SK-N-SH (cell line): ENCODE data around the gene PMF1. TPM values are rescaled to one million over a fixed set of nuclear protein-coding genes. Genes with fewer than 3 reads are reported as not detected.

Experiments
- CTCF ChIA-PET: fragments of 300-600, 350-600 bp; formaldehyde crosslinking; extraction: SDS; loops from one replicate; lab custom pipeline; 2021; lab: Yijun Ruan, JAX
- POLR2A ChIA-PET: fragments of 350-600 bp; sonication (Branson Sonifier 250); formaldehyde crosslinking; extraction: SDS; loops from one replicate; lab custom pipeline; 2020; ENCODE audit warnings: antibody characterized with exemption, inconsistent platforms; lab: Yijun Ruan, JAX
- DNase-seq: peaks from one replicate; pipeline ENCODE4 v3.0.0; 2012
- H2AFZ ChIP-seq: fragments of 200-600 bp; sonication (generic); 2 replicates; pipeline ENCODE4 v1.8.1; 2016; ENCODE audit warnings: antibody characterized with exemption, mild to moderate bottlenecking, low read depth
- H3F3A ChIP-seq: fragments of 200-600 bp; sonication (generic); replicated peaks from 2 replicates; pipeline ENCODE3; 2016; ENCODE audit warnings: antibody characterized with exemption, mild to moderate bottlenecking; ENCODE audit not compliant: insufficient read depth
- H3K27ac ChIP-seq, 2 experiments: fragments of 200-500 bp in 1 of 2; fragments of 200-600 bp in 1 of 2; sonication (Bioruptor generic) in 1 of 2; sonication (generic), shearing (Covaris generic) in 1 of 2; 2 replicates each; pipeline versions ENCODE4 v1.5.1 to v1.6.1; 2014 to 2016; ENCODE audit warnings: low read depth in 2 of 2, inconsistent platforms in 1 of 2, low read length in 1 of 2, mild to moderate bottlenecking in 1 of 2, mixed read lengths in 1 of 2
- H3K27me3 ChIP-seq: fragments of 200-600 bp; sonication (generic), shearing (Covaris generic); 2 replicates; pipeline ENCODE4 v1.6.1; 2016; ENCODE audit warnings: mixed run types; ENCODE audit not compliant: insufficient read depth
- H3K36me3 ChIP-seq, 2 experiments: fragments of 200-500 bp in 1 of 2; fragments of 200-600 bp in 1 of 2; sonication (Bioruptor generic) in 1 of 2; sonication (generic) in 1 of 2; replicated peaks in 1 of 2; 2 replicates each; pipeline versions ENCODE3 to v1.5.1; 2014 to 2016; ENCODE audit warnings: low read length in 1 of 2, mild to moderate bottlenecking in 1 of 2; ENCODE audit not compliant: insufficient read depth in 2 of 2, control insufficient read depth in 1 of 2
- H3K4me1 ChIP-seq, 2 experiments: fragments of 200-500 bp in 1 of 2; fragments of 200-600 bp in 1 of 2; sonication (Bioruptor generic) in 1 of 2; sonication (generic), shearing (Covaris generic) in 1 of 2; 2 replicates each; pipeline versions ENCODE4 v1.5.1 to v1.6.1; 2014 to 2016; ENCODE audit warnings: low read depth in 1 of 2, low read length in 1 of 2, mixed run types in 1 of 2; ENCODE audit not compliant: insufficient read depth in 2 of 2, control insufficient read depth in 1 of 2
- H3K4me2 ChIP-seq: fragments of 200-600 bp; sonication (generic), shearing (Covaris generic); 2 replicates; pipeline ENCODE4 v1.6.1; 2017; ENCODE audit warnings: mixed run types
- H3K4me3 ChIP-seq, 2 experiments: fragments of 200-500 bp in 1 of 2; fragments of 200-600 bp in 1 of 2; sonication (Bioruptor generic) in 1 of 2; sonication (generic), shearing (Covaris generic) in 1 of 2; 2 replicates each; pipeline versions ENCODE4 v1.5.1 to v1.8.1; 2014 to 2016; ENCODE audit warnings: low read depth in 2 of 2, inconsistent platforms in 1 of 2, low read length in 1 of 2, mild to moderate bottlenecking in 1 of 2, mixed read lengths in 1 of 2, moderate library complexity in 1 of 2
- H3K79me2 ChIP-seq: fragments of 200-600 bp; sonication (generic); 2 replicates; pipeline ENCODE4 v1.8.1; 2017; ENCODE audit warnings: mild to moderate bottlenecking; ENCODE audit not compliant: insufficient read depth
- H3K9ac ChIP-seq: fragments of 200-600 bp; sonication (generic); 2 replicates; pipeline ENCODE4 v1.6.1; 2017; ENCODE audit warnings: mixed run types
- H3K9me2 ChIP-seq: fragments of 200-600 bp; sonication (generic); 2 replicates; pipeline ENCODE4 v1.6.1; 2017; ENCODE audit warnings: mixed run types
- H3K9me3 ChIP-seq: fragments of 200-600 bp; sonication (generic); 2 replicates; pipeline ENCODE4 v1.6.1; 2017; ENCODE audit warnings: mixed run types, mild to moderate bottlenecking, moderate library complexity
- H4K20me1 ChIP-seq: fragments of 200-600 bp; sonication (generic); 2 replicates; pipeline ENCODE4 v1.6.1; 2017; ENCODE audit warnings: mild to moderate bottlenecking, mixed run types; ENCODE audit not compliant: insufficient read depth
- CHD2 ChIP-seq: fragments of 150-350 bp; IDR thresholded peaks from 2 replicates; pipeline ENCODE4 v1.6.1; 2018; ENCODE audit warnings: low read length; ENCODE audit not compliant: partially characterized antibody
- ELF1 ChIP-seq: IDR thresholded peaks from 2 replicates; pipeline ENCODE4 v1.4.0; 2012
- FOXJ3 ChIP-seq: sonication (generic); formaldehyde crosslinking; IDR thresholded peaks from 2 replicates; pipeline ENCODE4 v1.5.1; 2020; ENCODE audit warnings: mild to moderate bottlenecking, missing genetic modification reagents
- FOXM1 ChIP-seq: IDR thresholded peaks from 2 replicates; pipeline ENCODE4 v1.4.0; 2012; ENCODE audit warnings: low read depth, mild to moderate bottlenecking
- GABPA ChIP-seq: IDR thresholded peaks from 2 replicates; pipeline ENCODE4 v1.4.0; 2012; ENCODE audit warnings: low read depth, mild to moderate bottlenecking
- GATA2 ChIP-seq: sonication (generic); formaldehyde crosslinking; IDR thresholded peaks from 2 replicates; pipeline ENCODE4 v1.5.0; 2020; ENCODE audit warnings: mild to moderate bottlenecking, missing genetic modification reagents
- JUND ChIP-seq: IDR thresholded peaks from 2 replicates; pipeline ENCODE4 v1.4.0; 2012
- MAX ChIP-seq: IDR thresholded peaks from 2 replicates; pipeline ENCODE4 v1.4.0; 2012; ENCODE audit warnings: low read depth
- MEF2A ChIP-seq: IDR thresholded peaks from 2 replicates; pipeline ENCODE4 v1.4.0; 2012; ENCODE audit warnings: low read depth, borderline replicate concordance
- POLR2AphosphoS5 ChIP-seq: IDR thresholded peaks from 2 replicates; pipeline ENCODE4 v1.6.1; 2012; ENCODE audit warnings: low read depth, low read length
- RCOR1 ChIP-seq: fragments of 150-350 bp; IDR thresholded peaks from 2 replicates; pipeline ENCODE4 v1.6.1; 2017; ENCODE audit warnings: antibody characterized with exemption, low read length
- RFX5 ChIP-seq: IDR thresholded peaks from 2 replicates; pipeline ENCODE4 v1.6.1; 2012; ENCODE audit warnings: mild to moderate bottlenecking, improper control_type of control experiment, low read length
- RXRA ChIP-seq: IDR thresholded peaks from 2 replicates; pipeline ENCODE4 v1.4.0; 2012; ENCODE audit warnings: low read depth, mild to moderate bottlenecking, borderline replicate concordance
- SIN3A ChIP-seq: IDR thresholded peaks from 2 replicates; pipeline ENCODE4 v1.6.1; 2012; ENCODE audit warnings: low read depth, mild to moderate bottlenecking, low read length, moderate library complexity, borderline replicate concordance
- TAF1 ChIP-seq: IDR thresholded peaks from 2 replicates; pipeline ENCODE4 v1.6.1; 2012; ENCODE audit warnings: low read depth, mild to moderate bottlenecking, low read length, moderate library complexity, borderline replicate concordance
- TEAD4 ChIP-seq: IDR thresholded peaks from 2 replicates; pipeline ENCODE4 v1.4.0; 2012; ENCODE audit warnings: mild to moderate bottlenecking, borderline replicate concordance; ENCODE audit not compliant: insufficient read depth
- YY1 ChIP-seq: IDR thresholded peaks from 2 replicates; pipeline ENCODE4 v1.4.0; 2012; ENCODE audit warnings: low read depth, mild to moderate bottlenecking
- ZBTB33 ChIP-seq: IDR thresholded peaks from 2 replicates; pipeline ENCODE4 v1.4.0; 2012; ENCODE audit warnings: low read depth, borderline replicate concordance
- WGBS: methylation state at CpG from one replicate; pipeline ENCODE4 v1.1.6; 2017; ENCODE audit warnings: low lambda C conversion rate; 5-methylcytosine and 5-hydroxymethylcytosine counted together
- polyA plus RNA-seq, 3 experiments: library from polyadenylated mRNA; depleted of rRNA; stranded (reverse); fragments of >200 nt; gene quantifications; 2 replicates each; pipeline ENCODE4 v1.2.3, GENCODE V29; 2012
- TF ChIP-seq, protein P1 (sequence below): fragments of 150-350 bp; IDR thresholded peaks from 2 replicates; pipeline ENCODE4 v1.6.1; 2017; ENCODE audit warnings: antibody characterized with exemption, low read length, low read depth, borderline replicate concordance
- TF ChIP-seq, protein P2 (sequence below): IDR thresholded peaks from 2 replicates; pipeline ENCODE4 v1.4.0; 2012; ENCODE audit warnings: low read depth, borderline replicate concordance
- TF ChIP-seq, protein P3 (sequence below): IDR thresholded peaks from 2 replicates; pipeline ENCODE4 v1.6.1; 2012; ENCODE audit warnings: mild to moderate bottlenecking, low read depth, low read length, moderate library complexity

Gene PMF1
- polyA plus RNA-seq, 1 of the 3 experiments (the other 2 are of a cell fraction) = 89.5 TPM

- no peaks in the 10 kb centered on the region for H3K79me2 ChIP-seq
- no peaks in the 10 kb centered on the region for H3F3A ChIP-seq
- H4K20me1 ChIP-seq = no peaks in the 10 kb centered on the region
- H3K9ac ChIP-seq = no peak overlapping the region
- H3K9me3 ChIP-seq = no peaks in the 10 kb centered on the region
- H3K27ac ChIP-seq = no peak overlapping the region
- POLR2A ChIA-PET = no interaction called here
- TF ChIP-seq POLR2AphosphoS5 (no peak), FOXJ3 (CRISPR knock-in tag) (no peak), YY1 (no peak), RCOR1 (no peak), GABPA (no peak), SIN3A (no peak), CHD2 (no peak), GATA2 (CRISPR knock-in tag) (no peak), ELF1 (no peak)
- TF ChIP-seq, protein P1, sequence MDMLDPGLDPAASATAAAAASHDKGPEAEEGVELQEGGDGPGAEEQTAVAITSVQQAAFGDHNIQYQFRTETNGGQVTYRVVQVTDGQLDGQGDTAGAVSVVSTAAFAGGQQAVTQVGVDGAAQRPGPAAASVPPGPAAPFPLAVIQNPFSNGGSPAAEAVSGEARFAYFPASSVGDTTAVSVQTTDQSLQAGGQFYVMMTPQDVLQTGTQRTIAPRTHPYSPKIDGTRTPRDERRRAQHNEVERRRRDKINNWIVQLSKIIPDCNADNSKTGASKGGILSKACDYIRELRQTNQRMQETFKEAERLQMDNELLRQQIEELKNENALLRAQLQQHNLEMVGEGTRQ = no peak
- TF ChIP-seq, protein P2, sequence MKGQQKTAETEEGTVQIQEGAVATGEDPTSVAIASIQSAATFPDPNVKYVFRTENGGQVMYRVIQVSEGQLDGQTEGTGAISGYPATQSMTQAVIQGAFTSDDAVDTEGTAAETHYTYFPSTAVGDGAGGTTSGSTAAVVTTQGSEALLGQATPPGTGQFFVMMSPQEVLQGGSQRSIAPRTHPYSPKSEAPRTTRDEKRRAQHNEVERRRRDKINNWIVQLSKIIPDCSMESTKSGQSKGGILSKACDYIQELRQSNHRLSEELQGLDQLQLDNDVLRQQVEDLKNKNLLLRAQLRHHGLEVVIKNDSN = no peak
- WGBS = 83% methylated on average over 7 of the region's 7 CpGs
- no peaks in the 10 kb centered on the region for H3K4me1 ChIP-seq
- no peak for DNase-seq
- H3K4me2 ChIP-seq = no peak overlapping the region
- no peak overlapping the region for H2AFZ ChIP-seq
- H3K9me2 ChIP-seq = no peaks in the 10 kb centered on the region
- no peak overlapping the region for H3K4me3 ChIP-seq
- CTCF ChIA-PET = interaction anchor here (0.9 kb wide), 1 partner anchor 14 kb away, joined by 3 read pairs; no protein-coding TSS in a partner anchor
- H3K36me3 ChIP-seq = no peaks in the 10 kb centered on the region
- H3K27me3 ChIP-seq = no peaks in the 10 kb centered on the region
Measured at GRCh38 chr1:156177919-156178654, 34.7 kb upstream of the PMF1 start.

GRCh38 chr1:156180471-156180870 lies 32.3 kb upstream of the PMF1 start:
- Histone ChIP-seq H3K27me3 (no peaks in the 10 kb centered on the region), H3K4me3 (no peak overlapping the region), H3K4me1 (no peaks in the 10 kb centered on the region), H3K9me3 (no peaks in the 10 kb centered on the region), H3K36me3 (no peaks in the 10 kb centered on the region), H3K27ac (no peak overlapping the region), H3K4me2 (no peak overlapping the region), H4K20me1 (no peaks in the 10 kb centered on the region), H2AFZ (no peak overlapping the region), H3K79me2 (no peaks in the 10 kb centered on the region), H3F3A (no peaks in the 10 kb centered on the region), H3K9me2 (no peaks in the 10 kb centered on the region), H3K9ac (no peak overlapping the region)
- no peak for DNase-seq
- TF ChIP-seq JUND (no peak), ZBTB33 (no peak), RFX5 (no peak), TAF1 (no peak), MAX (no peak), FOXM1 (no peak), POLR2AphosphoS5 (no peak), RXRA (no peak), TEAD4 (no peak), MEF2A (no peak)
- TF ChIP-seq, protein P3, sequence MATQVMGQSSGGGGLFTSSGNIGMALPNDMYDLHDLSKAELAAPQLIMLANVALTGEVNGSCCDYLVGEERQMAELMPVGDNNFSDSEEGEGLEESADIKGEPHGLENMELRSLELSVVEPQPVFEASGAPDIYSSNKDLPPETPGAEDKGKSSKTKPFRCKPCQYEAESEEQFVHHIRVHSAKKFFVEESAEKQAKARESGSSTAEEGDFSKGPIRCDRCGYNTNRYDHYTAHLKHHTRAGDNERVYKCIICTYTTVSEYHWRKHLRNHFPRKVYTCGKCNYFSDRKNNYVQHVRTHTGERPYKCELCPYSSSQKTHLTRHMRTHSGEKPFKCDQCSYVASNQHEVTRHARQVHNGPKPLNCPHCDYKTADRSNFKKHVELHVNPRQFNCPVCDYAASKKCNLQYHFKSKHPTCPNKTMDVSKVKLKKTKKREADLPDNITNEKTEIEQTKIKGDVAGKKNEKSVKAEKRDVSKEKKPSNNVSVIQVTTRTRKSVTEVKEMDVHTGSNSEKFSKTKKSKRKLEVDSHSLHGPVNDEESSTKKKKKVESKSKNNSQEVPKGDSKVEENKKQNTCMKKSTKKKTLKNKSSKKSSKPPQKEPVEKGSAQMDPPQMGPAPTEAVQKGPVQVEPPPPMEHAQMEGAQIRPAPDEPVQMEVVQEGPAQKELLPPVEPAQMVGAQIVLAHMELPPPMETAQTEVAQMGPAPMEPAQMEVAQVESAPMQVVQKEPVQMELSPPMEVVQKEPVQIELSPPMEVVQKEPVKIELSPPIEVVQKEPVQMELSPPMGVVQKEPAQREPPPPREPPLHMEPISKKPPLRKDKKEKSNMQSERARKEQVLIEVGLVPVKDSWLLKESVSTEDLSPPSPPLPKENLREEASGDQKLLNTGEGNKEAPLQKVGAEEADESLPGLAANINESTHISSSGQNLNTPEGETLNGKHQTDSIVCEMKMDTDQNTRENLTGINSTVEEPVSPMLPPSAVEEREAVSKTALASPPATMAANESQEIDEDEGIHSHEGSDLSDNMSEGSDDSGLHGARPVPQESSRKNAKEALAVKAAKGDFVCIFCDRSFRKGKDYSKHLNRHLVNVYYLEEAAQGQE = no peak
- 83% methylated on average over 3 of the region's 3 CpGs for WGBS
- ChIA-PET POLR2A (no interaction called here), CTCF (no interaction called here)
